Measurements from ENCODE around the gene CPLX1.
"Not testable (repeated sequence)": the region's sequence is repeated elsewhere in the genome, so short reads cannot be mapped to it uniquely, and the experiment has no call there.

CPLX1 gene

DNA sequence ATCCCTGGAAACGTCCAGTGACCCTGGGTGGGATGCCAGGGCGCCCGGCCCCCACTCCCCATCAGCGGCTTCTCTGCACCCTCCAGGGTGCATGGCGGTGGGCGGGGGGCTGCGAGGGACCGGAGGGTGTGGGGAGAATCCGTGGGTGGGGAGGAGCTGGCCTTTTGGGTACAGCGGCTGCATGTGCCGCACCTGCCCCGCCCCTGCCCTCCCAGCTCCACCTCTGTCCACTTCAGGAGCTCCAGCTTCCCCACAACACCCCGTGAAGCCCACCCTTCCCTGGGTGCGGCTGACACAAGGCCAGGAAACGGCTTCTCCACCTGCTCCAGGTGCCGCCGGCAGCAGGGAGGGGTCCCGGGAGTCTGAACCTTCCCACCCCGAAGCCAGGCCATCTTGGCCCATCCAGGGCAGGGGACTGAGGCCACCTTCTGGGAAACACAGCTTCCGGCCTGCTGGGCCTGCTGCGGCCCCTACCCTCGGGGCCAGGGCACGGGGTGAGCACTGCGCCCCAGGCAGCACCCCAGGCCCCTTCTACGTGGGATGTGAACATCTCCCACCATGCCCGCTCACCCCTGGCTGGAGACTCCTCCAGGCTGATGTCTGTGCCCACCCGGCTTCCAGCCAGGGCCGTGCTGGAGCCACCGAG lies 34.6 kb downstream of the CPLX1 start:
- no peak for DNase-seq

DNA sequence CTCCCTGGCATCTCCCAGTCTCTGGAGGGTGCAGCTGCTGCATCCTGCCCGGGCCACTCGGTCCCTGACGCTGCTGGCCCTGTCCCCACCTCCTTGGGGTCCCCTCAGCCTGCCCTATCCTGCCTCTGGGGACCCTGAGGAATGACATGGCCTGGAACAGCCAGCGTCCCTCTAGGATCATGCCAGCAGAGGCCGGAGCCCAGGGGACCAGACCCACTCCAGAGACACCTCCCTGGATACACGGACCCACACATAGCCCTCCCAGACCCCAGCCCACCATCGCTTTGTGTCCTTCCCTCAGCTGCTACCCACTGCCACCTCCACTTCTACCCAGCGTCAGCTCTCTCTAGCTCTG lies 35.5 kb downstream of the CPLX1 start:
- no peak for DNase-seq

DNA sequence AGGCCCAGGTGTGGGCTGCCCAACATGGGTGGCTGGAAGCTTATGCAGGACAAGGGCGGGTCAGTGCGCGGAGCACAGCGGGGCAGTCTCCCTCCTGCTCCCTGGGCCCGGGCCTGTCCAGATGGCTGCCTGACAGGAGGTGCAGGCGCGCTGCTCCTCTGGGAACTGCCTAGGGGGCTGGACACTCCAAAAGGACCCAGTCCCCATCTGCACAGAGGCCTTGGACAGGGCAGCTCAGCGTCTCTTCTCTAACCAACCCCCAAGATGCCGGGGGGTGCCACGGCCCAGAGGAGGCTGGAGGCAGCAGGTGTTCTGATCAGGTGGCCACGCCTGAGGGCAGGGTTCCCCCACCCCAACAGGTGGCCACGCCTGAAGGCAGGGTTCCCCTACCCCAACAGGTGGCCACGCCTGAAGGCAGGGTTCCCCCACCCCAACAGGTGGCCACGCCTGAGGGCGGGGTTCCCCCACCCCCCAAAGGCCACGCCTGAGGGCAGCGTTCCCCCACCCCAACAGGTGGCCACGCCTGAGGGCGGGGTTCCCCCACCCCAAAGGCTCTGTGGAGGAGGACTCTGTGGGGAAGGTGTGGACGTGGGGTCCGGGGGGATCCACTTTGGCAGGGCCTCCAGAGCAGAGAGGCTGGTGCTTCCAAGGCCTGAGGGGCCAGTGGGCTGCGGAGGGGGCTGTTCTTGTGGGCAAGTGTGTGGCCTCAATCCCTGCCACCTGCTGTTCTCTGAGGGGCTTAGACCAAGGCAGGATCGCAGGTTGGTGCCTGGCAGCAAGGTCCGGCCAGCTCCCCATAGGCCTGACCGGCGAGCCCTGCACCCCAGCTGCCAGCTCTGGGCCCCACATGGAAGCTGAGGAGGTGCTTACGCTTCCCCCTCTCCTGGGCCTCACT lies 36.1 kb downstream of the CPLX1 start:
- DNase-seq: no peak

DNA sequence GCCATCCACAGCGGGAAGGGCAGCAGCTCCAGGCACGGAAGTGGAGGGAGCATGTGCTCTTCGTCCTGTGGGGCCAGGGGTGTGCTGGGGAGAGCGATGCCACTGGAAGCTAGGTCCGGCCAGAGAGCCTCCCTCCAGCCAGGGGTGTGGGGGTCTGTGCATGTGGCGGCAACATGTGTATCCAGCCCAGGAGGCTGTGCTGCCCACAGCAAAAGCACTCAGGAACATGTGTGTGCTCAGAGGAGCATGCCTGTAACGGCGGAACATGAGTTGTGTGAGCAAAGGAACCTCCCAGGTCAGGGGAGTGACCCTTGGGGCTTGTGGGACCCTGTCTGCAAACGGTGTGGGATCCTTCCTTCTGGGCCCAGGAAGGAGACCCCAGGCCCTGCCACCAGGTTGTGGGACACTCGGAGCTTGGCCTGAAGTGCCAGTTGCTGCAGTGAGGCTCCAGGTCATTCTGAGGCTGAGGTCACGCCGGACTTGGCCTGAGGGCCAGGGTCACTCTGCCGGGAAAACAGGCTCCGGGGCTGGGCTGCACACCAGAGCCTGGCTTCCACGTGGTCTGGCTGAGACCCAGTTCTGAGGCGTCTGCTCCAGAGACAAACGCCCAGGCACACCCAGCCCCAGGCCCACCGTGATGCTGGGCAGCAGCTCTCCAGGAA lies 37.2 kb downstream of the CPLX1 start:
- no peak for DNase-seq

DNA sequence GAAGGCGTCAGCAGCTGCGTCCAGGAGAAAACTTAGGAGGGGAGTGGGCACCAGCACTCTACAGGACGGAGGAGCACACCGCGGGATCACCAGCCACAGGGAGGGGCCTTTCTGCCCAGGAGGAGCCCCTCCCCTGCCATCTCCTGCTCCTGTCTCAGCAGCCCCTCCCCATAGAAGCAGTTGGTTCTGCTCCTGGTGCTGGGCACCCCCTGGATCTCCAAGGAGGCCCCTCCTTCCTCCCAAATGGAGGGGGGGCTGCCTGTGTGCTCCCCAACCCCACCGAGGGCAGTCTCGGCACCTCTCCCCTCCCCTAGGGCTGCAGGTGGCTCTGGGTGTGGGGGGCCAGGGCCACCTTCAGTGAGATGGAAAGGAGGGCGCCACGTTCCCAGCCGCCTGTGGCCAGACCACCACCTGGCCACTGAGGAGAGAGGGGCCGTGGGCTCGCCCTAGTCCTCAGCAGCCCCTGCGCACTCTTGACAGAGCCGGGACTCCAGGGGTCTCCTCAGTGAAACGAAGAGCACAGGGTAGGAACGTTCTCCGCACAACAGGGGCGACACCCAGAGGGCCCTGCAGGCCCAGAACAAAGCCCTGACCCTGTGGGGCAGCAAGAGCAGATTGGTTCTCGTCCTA lies 37.8 kb downstream of the CPLX1 start:
- DNase-seq: no peak

DNA sequence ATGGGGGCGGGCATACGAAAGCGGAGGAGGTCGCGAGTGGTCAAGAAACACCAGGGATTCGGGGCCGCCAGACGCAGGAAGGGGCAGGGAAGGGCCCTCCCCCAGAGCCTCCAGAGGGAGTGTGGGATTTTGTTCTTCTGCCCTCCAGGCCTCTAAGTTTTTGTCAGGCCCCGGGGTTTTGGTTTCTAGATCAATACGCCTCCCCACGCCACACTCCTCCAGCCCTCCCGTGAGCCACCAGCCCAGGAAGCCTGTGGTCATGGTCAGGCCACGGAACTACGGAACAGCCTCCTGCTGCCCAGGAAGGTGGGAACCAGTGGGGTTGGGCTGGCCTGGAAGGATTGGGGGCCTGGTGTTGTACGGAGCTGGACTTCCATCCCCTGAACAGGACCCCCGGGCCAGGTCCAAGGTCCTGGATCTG lies 38.4 kb downstream of the CPLX1 start:
- no peak for DNase-seq

DNA sequence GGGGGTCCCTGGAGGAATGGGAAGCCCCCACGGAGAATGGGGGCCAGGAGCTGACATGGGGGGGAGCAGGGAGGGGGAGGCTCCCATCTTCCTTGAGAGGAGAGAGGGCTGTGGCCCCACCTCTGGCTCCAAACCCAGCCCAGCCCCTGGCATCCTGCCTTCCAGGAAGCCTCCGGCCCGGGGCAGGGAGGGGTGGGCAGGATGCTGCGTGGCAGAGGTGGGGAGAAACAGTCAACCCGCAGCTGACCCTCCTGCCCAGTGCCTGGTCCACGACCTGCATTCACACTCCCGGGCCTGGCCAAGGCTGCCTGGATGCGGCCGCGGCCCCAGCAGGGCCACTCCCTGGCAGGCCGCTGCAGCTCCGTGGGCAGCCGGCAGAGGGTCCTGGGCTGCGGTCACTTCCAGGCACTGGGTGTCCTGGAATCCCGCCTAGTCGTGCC lies 39.0 kb downstream of the CPLX1 start:
- DNase-seq: no peak

DNA sequence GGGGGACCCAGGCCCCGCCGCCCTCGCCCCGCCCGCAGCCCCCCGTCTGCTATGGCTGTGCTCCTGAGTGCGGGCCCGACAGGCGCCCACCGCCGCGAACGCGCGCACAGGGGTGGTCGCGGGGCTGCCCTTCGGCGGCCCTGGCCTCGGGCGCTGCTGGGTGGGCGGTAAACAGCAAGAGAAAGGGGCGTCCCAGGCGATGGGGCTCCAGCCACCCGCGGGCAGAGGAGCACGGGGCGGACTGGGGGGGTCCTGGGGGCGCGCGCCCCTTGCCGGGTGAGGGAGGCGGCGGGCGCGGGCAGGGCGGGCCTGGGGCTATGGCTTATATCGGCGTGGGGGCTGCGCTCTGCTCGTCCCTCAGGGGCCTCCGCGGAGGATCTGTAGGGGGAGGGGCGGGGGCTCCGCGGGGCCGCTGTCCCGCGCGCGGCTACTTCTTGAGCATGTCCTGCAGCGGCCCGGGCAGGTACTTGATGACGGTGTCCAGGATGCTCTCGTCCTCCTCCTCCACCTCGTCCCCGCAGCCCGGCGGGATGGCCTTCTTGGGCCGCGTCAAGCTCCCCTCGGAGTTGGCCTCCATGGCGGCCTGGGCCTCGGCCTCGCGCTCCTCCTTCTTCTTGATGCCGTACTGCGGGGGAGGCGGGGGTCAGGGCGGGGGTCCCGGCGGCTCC lies 39.7 kb downstream of the CPLX1 start:
- DNase-seq: no peak

DNA sequence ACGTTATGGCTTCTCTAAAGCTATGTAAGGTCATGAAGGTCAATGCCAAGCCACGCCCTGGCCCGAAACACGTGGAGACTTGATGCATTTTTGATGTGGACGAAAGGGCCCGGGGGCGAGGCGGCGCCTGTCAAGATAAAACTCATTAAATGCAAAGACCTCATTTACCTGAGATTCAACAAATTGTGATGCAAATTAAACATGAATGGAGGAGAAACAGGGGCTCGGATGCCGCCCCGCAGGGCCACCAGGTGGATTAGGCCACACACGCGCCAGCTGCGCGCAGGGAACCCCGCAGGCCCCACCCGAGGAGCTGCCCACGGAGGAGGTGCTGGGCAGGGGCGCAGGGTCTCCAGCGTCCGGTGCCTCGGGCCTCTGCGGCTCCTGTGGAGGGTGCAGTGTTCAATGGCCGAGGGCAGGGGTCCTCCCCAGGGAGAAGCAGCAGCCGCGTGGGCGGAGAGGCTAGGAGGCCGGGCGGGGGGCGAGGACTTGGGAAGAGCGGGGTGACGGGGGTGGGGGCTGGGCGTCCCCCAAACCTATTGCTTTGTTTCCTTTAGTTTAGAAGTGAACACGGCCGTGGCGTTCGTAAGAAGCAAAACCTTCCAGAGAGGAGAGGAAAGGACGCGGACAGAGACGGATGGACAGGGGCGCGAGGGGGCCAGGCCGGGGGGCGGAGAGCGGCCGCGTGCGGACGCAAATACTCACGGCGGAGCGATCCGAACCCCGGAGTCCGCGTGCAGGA lies 40.4 kb downstream of the CPLX1 start:
- peak; percentile 20 for DNase-seq

DNA sequence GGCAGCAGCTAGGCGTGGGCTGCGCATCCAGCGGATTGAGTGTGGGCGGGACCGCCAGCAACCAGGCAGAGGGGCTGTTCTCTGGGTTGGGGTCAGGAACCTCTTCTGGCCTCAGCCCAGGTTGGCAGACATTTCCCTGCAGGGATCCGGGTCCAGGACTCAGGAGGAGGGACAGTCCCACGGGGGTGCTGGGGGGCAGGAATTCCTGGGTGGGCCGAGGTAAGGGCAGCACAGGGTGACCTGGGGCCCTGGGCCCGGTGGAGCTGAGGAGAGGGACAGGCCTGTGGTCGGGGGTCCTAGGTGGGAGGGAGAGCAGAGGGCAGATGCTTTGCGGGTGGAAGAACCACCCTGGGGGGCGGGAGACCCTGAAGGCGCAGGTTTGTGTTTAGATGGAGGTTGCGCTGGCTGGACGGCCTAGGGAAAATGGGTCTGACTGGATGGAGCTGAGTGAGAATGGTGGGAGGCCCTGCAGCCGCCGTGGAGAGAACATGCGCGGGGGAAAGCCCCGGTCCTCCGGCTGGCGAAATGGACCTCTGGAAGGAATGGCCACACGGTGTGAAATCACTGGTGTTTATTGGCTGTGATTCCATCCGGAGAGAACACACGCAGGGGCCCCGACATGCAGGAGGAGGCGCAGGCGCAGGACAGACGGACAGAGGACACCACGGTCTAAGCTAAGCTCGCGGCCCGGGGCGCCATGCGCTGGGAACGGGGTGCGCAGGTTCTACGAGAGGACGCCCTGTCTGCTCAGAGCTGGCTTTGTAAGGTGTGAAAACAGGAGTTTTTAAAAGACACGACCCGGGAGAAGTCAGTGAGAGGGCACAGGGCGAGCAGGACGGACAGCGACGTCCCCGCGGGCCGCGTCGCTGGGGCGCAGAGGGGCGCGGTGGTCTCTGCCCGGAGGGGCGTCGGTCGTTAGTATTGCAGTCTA lies 41.3 kb downstream of the CPLX1 start:
- no peak for DNase-seq

DNA sequence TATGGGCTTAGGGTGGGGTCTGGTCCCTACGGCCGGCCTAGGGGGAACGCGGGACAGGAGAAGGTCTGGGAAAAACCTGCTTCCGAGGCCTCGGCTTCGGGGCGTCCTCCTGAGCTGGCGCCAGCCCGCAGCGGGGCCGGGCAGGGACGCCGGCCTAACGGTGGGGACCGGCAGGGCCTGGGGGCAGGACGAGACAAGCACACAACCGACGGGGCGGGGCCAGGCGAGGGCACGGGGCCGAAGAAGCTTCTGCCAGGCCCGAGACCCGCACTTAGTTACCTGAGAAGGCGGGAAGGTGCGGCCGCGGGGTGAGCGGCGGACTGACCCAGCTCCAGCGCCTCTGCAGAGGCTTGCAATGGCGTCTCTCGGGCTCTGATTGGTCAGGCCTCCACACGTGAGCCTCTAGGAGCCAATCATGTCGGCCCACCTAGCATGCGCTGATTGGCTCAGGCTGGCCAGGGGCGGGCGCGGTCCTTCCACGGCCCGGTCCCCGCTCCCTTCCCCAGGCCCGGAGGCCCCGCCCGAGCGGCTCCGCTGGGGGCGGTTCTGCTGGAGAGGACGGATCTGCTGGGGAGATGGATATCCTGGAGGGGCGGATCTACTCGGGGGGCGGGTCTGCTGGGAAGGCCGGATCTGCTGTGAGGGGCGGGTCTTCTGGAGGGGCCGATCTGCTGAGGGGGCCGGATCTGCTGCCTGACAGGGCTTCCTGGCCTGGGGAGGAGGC lies 44.3 kb downstream of the CPLX1 start:
- peak; percentile 94 for DNase-seq

DNA sequence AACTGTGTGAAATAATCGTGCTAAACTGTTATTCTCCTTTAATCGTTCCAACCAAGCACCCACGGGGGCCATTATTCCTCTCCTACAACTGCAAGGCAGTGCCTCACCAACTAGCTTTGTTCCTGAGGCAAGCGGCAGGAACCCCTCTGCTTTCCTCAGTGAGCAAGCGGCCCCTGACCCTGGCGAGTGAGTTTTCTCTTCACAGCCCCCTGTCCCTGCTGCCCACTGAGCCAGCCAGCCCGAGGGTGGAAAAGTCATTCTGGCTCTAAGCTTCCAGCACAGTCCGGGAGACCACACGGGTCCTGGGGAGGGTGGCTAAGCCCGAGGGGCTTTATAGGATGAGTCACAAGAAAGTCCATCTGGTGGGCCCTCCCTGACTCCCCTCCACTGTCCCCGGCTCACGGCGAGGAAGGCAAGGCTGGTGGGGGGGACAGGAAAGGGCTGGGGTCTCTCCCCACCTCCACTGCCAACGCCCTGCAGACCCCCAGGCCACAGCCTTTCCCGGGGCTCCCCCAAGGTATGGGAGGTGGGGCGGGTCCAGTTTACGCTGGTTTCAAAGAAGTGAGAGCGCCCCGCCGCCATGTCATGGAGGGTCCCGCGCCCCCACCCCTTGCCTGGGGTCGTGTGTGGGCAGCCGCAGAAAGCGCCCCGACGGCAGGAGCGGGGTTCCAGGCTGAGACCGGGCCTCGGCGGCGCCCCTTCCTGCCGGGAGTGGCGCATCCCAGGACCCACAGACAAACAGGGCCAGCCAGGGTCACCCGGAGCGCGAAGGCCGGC lies 45.0 kb downstream of the CPLX1 start:
- no peak for DNase-seq

DNA sequence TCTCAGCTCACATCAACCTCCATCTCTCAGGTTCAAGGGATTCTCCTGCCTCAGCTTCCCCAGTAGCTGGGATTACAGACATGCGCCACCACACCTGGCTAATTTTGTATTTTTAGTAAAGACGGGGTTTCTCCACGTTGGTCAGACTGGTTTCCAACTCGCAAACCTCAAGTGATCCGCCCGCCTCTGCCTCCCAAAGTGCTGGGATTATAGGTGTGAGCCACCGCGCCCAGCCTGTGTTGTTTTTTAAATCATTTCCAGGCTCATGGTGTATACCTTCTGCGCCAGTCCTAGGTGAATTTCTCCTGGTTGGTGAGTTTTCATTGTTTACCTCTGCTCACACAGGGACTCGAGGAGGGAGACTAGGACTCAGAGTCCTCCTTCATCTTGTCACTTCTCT lies 45.7 kb downstream of the CPLX1 start:
- DNase-seq: not testable (repeated sequence)

DNA sequence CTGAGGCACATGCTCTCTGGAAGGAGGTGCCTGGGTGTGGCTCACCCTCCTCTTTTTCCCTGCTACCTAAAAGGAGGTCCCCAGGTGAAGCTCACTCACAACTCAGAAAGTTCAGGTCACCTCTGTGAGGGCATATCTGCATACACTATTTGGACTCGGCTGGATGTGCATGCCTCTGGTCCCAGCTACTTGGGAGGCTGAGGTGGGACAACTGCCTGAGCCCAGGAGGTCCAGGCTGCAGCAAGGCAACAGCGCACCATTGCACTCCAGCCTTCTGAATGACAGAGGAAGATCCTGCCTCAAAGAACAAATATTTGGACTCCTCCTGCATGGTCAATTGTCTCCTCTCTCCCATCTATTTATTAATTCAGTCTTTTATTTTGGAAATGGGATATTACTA lies 46.4 kb downstream of the CPLX1 start:
- no peak for DNase-seq

DNA sequence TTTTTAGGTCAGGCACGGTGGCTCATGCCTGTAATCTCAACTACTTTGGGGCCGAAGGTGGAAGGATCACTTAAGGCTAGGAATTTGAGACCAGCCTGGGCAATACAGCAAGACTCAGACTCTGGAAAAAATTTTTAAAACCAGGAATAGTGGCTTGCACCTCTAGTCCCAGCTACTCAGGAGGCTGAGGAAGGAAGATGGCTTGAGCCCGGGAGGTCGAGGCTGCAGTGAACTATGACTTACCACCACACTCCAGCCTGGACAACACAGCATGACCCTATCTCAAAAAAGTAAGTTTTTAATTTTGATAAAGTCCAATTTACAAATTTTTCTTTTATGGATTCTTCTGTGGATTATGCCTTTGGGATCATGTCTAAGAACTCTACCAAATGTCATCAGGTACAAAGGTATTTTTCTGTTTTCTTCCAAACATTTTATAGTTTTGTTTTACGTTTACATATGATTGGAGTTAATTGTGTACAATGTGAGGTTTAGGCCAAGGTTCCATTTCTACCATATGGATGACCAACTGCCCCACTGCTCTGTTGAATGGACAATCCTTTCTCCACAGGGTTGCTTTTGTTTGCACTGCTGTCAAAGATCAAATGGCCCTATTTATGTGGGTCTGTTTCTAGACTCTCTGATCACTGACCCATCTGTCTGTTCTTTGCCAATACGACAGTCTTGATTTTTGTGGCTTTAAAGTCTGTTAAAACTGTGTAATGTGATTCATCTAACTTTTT lies 48.2 kb downstream of the CPLX1 start:
- no peak for DNase-seq

DNA sequence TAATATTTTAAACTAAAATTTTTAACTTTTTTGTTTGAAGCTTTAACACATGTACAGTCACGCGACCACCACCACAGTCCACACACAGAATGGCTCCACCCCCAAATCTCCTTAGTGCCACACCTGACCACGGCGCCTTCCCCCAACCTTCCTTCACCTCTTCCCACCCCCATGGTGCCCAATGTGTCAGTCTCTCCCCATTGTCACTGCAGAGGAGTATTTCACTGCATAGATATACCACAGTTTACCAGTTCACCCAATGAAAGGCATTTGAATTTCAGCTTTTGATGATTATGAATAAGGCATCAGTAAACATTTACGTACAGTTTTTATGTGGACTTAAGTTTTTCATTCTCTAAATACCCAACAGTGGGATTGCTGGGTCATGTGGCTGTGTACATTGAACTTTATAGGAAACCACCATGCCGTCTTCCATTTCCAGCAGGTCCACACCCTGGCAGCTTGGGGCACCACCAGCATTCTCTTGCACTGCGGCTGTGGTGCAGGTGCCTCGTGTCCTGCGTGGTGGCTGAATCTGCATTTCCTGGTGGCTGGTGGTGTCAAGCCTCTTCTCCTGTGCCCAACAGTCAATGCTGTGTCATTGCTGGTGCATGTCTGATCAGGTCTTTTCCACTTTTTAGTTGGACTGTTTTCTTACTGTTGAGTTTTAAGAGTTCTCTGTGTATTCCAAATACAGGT lies 49.0 kb downstream of the CPLX1 start:
- DNase-seq: no peak

DNA sequence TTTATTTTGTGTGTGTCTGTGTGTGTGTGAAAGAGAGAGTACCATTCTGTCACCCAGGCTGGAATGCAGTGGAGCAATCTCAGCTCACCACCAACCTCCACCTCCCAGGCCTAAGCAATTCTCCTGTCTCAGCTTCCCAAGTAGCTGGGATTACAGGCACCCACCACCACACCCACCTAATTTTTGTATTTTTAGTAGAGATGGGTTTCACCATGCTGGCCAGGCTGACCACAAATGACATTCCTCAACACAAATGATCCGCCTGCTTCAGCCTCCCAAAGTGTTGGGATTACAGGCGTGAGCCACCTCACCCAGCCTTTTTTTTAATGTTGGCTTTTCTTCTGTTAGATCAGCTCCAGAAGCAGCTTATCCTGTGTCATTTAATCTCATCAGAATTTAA lies 50.4 kb downstream of the CPLX1 start:
- not testable (repeated sequence) for DNase-seq

Measured in NCI-H526 treated with DMSO at 0.1 percent for 48 hours (cell line).